ENCODE measurements around the gene FAM222A. TPM values are rescaled to one million over a fixed set of nuclear protein-coding genes. Genes with fewer than 3 reads are reported as not detected.

FAM222A gene
- total RNA-seq, 1 donor from 2014 or later: 7.9 TPM

GRCh38 chr12:109673379-109673778, 40.2 kb upstream of the FAM222A start:
- TF ChIP-seq CTCF (conservative IDR thresholded peaks at IDR 0.05): no peak
- H3K4me3 Mint-ChIP-seq: no peak overlapping the region
- H3K27me3 Mint-ChIP-seq: peaks cover 35% of the 10 kb centered on the region
- peaks cover 3% of the 10 kb centered on the region for H3K4me1 Mint-ChIP-seq (ENCODE audit: unreplicated experiment)
- H3K27ac Mint-ChIP-seq: no peak overlapping the region
- H3K9me3 Mint-ChIP-seq: no peaks in the 10 kb centered on the region
- DNase-seq (ENCODE audit: extremely low spot score, unreplicated experiment): no peak
- H3K36me3 Mint-ChIP-seq: no peaks in the 10 kb centered on the region

GRCh38 chr12:109673884-109674283, 39.7 kb upstream of the FAM222A start:
- H3K36me3 Mint-ChIP-seq: no peaks in the 10 kb centered on the region
- no peaks in the 10 kb centered on the region for H3K9me3 Mint-ChIP-seq
- peaks cover 38% of the 10 kb centered on the region for H3K27me3 Mint-ChIP-seq
- no peak overlapping the region for H3K27ac Mint-ChIP-seq
- no peak for DNase-seq (ENCODE audit: extremely low spot score, unreplicated experiment)
- no peak overlapping the region for H3K4me3 Mint-ChIP-seq
- peaks cover 7% of the 10 kb centered on the region for H3K4me1 Mint-ChIP-seq (ENCODE audit: unreplicated experiment)
- TF ChIP-seq CTCF (conservative IDR thresholded peaks at IDR 0.05): no peak

- peaks cover 34% of the 10 kb centered on the region for H3K27me3 Mint-ChIP-seq
- H3K4me1 Mint-ChIP-seq (ENCODE audit: unreplicated experiment): peaks cover 9% of the 10 kb centered on the region
- no peak overlapping the region for H3K4me3 Mint-ChIP-seq
- no peak for DNase-seq (ENCODE audit: extremely low spot score, unreplicated experiment)
- H3K36me3 Mint-ChIP-seq: no peaks in the 10 kb centered on the region
- TF ChIP-seq CTCF (conservative IDR thresholded peaks at IDR 0.05): no peak
- no peak overlapping the region for H3K27ac Mint-ChIP-seq
- no peaks in the 10 kb centered on the region for H3K9me3 Mint-ChIP-seq
Measured at GRCh38 chr12:109675411-109675810, 38.2 kb upstream of the FAM222A start.

- Mint-ChIP-seq H3K36me3 (no peaks in the 10 kb centered on the region), H3K27me3 (peaks cover 30% of the 10 kb centered on the region), H3K27ac (no peak overlapping the region), H3K4me3 (no peak overlapping the region), H3K4me1 (ENCODE audit: unreplicated experiment) (peaks cover 9% of the 10 kb centered on the region), H3K9me3 (no peaks in the 10 kb centered on the region)
- DNase-seq (ENCODE audit: extremely low spot score, unreplicated experiment): no peak
- no peak for TF ChIP-seq CTCF (conservative IDR thresholded peaks at IDR 0.05)
Measured at GRCh38 chr12:109677279-109677691, 36.3 kb upstream of the FAM222A start.

GRCh38 chr12:109678719-109679118, 34.9 kb upstream of the FAM222A start:
- Mint-ChIP-seq H3K36me3 (no peaks in the 10 kb centered on the region), H3K4me3 (no peak overlapping the region), H3K27ac (no peak overlapping the region), H3K27me3 (peaks cover 35% of the 10 kb centered on the region), H3K4me1 (ENCODE audit: unreplicated experiment) (peaks cover 9% of the 10 kb centered on the region), H3K9me3 (no peaks in the 10 kb centered on the region)
- DNase-seq (ENCODE audit: extremely low spot score, unreplicated experiment): no peak
- TF ChIP-seq CTCF (conservative IDR thresholded peaks at IDR 0.05): no peak

Measured in type B pancreatic cell (in vitro differentiated cells).